Uterus (tissue), 4 donors: ENCODE data around the gene GPLD1. TPM values are rescaled to one million over a fixed set of nuclear protein-coding genes. Genes with fewer than 3 reads are reported as not detected.

Source experiments
- DNase-seq, 2 donors: peaks; one replicate each; pipeline ENCODE4 v3.0.0-alpha.2; 2019 to 2020
- H3K27ac ChIP-seq, 2 donors: fragments of 200-600 bp; sonication (generic); 1 replicate in 1 of 2; 2 replicates in 1 of 2; pipeline ENCODE4 v1.5.1; 2016 to 2018
- H3K27me3 ChIP-seq, 2 donors: fragments of 200-600 bp; sonication (generic); one replicate each; pipeline ENCODE4 v1.5.1; 2018 to 2019; ENCODE audit warnings: control low read depth in 1 of 2
- H3K36me3 ChIP-seq, 2 donors: fragments of 200-600 bp; sonication (generic); one replicate each; pipeline ENCODE4 v1.5.1; 2019; ENCODE audit warnings: control low read depth in 1 of 2
- H3K4me1 ChIP-seq, 2 donors: fragments of 200-600 bp; sonication (generic); one replicate each; pipeline ENCODE4 v1.5.1; 2018 to 2019; ENCODE audit warnings: control low read depth in 1 of 2
- H3K4me3 ChIP-seq, 2 donors: fragments of 200-600 bp; sonication (generic); 1 replicate in 1 of 2; 2 replicates in 1 of 2; pipeline ENCODE4 v1.5.1; 2018 to 2019; ENCODE audit warnings: mild to moderate bottlenecking in 1 of 2
- H3K9me3 ChIP-seq, 2 donors: fragments of 200-600 bp; sonication (generic); one replicate each; pipeline ENCODE4 v1.5.1; 2019; ENCODE audit warnings: control low read depth in 1 of 2
- CTCF ChIP-seq, 4 experiments: fragments of 200-600 bp in 2 of 4; fragments of 450-650 bp in 2 of 4; sonication (generic) in 2 of 4; IDR thresholded peaks; one replicate each; pipeline ENCODE4 v1.5.1; 2016 to 2019; ENCODE audit warnings: antibody characterized with exemption in 4 of 4, mild to moderate bottlenecking in 2 of 4, moderate library complexity in 1 of 4
- POLR2A ChIP-seq, 2 donors: fragments of 450-650 bp; IDR thresholded peaks; one replicate each; pipeline ENCODE4 v1.6.1; 2016; ENCODE audit warnings: antibody characterized with exemption in 2 of 2, mild to moderate bottlenecking in 1 of 2, moderate library complexity in 1 of 2
- intact Hi-C: fragments of 100-400 bp; cut with DNase I; formaldehyde crosslinking; loops from one replicate; pipeline ENCODE4 v1.15.1; 2023; ENCODE audit warnings: low total_unique reads
- total RNA-seq, 4 donors: library from RNA; depleted of rRNA in 3 of 4; stranded (reverse); fragments of >200 nt in 3 of 4; gene quantifications; one replicate each; pipeline versions ENCODE4 v1.1.0 to v1.2.4, GENCODE V29; 2014 to 2023
- donor health status: DM: yes; HTN: yes; CAD: no.

The GPLD1 gene
- 1 to 10 TPM in 3 of 4 donors, under 1 TPM in 1; under 0.01 to 6.5 (median 3.7) TPM for total RNA-seq

GRCh38 chr6:24489470-24489869 is at the start of gene GPLD1:
TSS of gene GPLD1 (minus strand) at chr6:24489578. CDS start at chr6:24489511, 67 bp downstream.
- Histone ChIP-seq H3K27me3 (no peaks in the 10 kb centered on the region), H3K4me1 (no peaks in the 10 kb centered on the region), H3K36me3 (no peaks in the 10 kb centered on the region), H3K27ac (no peak within 1 kb of the TSS), H3K9me3 (no peaks in the 10 kb centered on the region), H3K4me3 (no peak within 1 kb of the TSS)
- no peak for DNase-seq
- intact Hi-C loops = no loop called here
- TF ChIP-seq POLR2A (IDR thresholded peaks at IDR 0.05) (no peak), CTCF (IDR thresholded peaks at IDR 0.05) (no peak)

GRCh38 chr6:24537771-24538385 is 48.5 kb upstream of the GPLD1 start:
- H3K27ac ChIP-seq = no peak overlapping the region
- TF ChIP-seq CTCF (IDR thresholded peaks at IDR 0.05) (no peak), POLR2A (IDR thresholded peaks at IDR 0.05) (no peak)
- intact Hi-C loops = no loop called here
- DNase-seq = no peak
- H3K27me3 ChIP-seq = no peaks in the 10 kb centered on the region
- H3K4me3 ChIP-seq = no peak overlapping the region
- H3K9me3 ChIP-seq = no peaks in the 10 kb centered on the region
- no peaks in the 10 kb centered on the region for H3K4me1 ChIP-seq
- H3K36me3 ChIP-seq = no peaks in the 10 kb centered on the region

- TF ChIP-seq CTCF (IDR thresholded peaks at IDR 0.05) (no peak), POLR2A (IDR thresholded peaks at IDR 0.05) (no peak)
- Histone ChIP-seq H3K4me1 (no peaks in the 10 kb centered on the region), H3K27ac (no peak overlapping the region), H3K36me3 (no peaks in the 10 kb centered on the region), H3K4me3 (no peak overlapping the region), H3K27me3 (no peaks in the 10 kb centered on the region), H3K9me3 (no peaks in the 10 kb centered on the region)
- no peak for DNase-seq
- intact Hi-C loops = no loop called here
These were observed 47.8 kb upstream of the GPLD1 start for GRCh38 chr6:24537082-24537699.

- H3K4me3 ChIP-seq = no peak overlapping the region
- no peaks in the 10 kb centered on the region for H3K4me1 ChIP-seq
- intact Hi-C loops = no loop called here
- no peaks in the 10 kb centered on the region for H3K36me3 ChIP-seq
- no peak for TF ChIP-seq POLR2A (IDR thresholded peaks at IDR 0.05)
- H3K27me3 ChIP-seq = no peaks in the 10 kb centered on the region
- no peak for DNase-seq
- H3K27ac ChIP-seq = no peak overlapping the region
- no peaks in the 10 kb centered on the region for H3K9me3 ChIP-seq
These were observed 47.1 kb upstream of the GPLD1 start for GRCh38 chr6:24536466-24536865.

GRCh38 chr6:24535210-24535609 is 45.8 kb upstream of the GPLD1 start:
- H3K36me3 ChIP-seq = no peaks in the 10 kb centered on the region
- intact Hi-C loops = no loop called here
- no peak for TF ChIP-seq POLR2A (IDR thresholded peaks at IDR 0.05)
- TF ChIP-seq CTCF (IDR thresholded peaks at IDR 0.05) = no peak
- H3K27me3 ChIP-seq = no peaks in the 10 kb centered on the region
- H3K9me3 ChIP-seq = no peaks in the 10 kb centered on the region
- no peak for DNase-seq
- no peak overlapping the region for H3K27ac ChIP-seq
- H3K4me1 ChIP-seq = no peaks in the 10 kb centered on the region
- H3K4me3 ChIP-seq = no peak overlapping the region
